GM19452 (cell line): ENCODE measurements around the gene PIGW.
"Not testable (repeated sequence)": the region's sequence is repeated elsewhere in the genome, so short reads cannot be mapped to it uniquely, and the experiment has no call there.

ENCODE experiments used
- ATAC-seq: cut with Tn5 transposase; IDR thresholded peaks from one replicate; pipeline ENCODE4 v1.9.1; 2021; ENCODE audit not compliant: unreplicated experiment

The PIGW gene

GRCh38 chr17:36507266-36507665 lies 27.5 kb upstream of the PIGW start:
- ATAC-seq, result no peak

- not testable (repeated sequence) for ATAC-seq
Observed at GRCh38 chr17:36508439-36508838, 26.3 kb upstream of the PIGW start.

- ATAC-seq, result no peak
Observed at GRCh38 chr17:36509272-36509985, 25.4 kb upstream of the PIGW start.

- no peak for ATAC-seq
Observed at GRCh38 chr17:36510636-36511035, 24.2 kb upstream of the PIGW start.

GRCh38 chr17:36511216-36511615 lies 23.6 kb upstream of the PIGW start:
- ATAC-seq, result no peak

- no peak for ATAC-seq
Observed at GRCh38 chr17:36512641-36513040, 22.1 kb upstream of the PIGW start.

- no peak for ATAC-seq
Observed at GRCh38 chr17:36514856-36515255, 19.9 kb upstream of the PIGW start.

GRCh38 chr17:36515837-36516236 lies 18.9 kb upstream of the PIGW start:
- ATAC-seq, result no peak

GRCh38 chr17:36523113-36523512 lies 11.7 kb upstream of the PIGW start:
- no peak for ATAC-seq

- no peak for ATAC-seq
Observed at GRCh38 chr17:36524428-36524876, 10.3 kb upstream of the PIGW start.

GRCh38 chr17:36525113-36525512 lies 9.7 kb upstream of the PIGW start:
- ATAC-seq, result no peak

- no peak for ATAC-seq
Observed at GRCh38 chr17:36525888-36526287, 8.9 kb upstream of the PIGW start.

GRCh38 chr17:36527621-36528250 lies 7.1 kb upstream of the PIGW start:
- no peak for ATAC-seq

- no peak for ATAC-seq
Observed at GRCh38 chr17:36529121-36529520, 5.7 kb upstream of the PIGW start.

- no peak for ATAC-seq
Observed at GRCh38 chr17:36532435-36532975, 2.3 kb upstream of the PIGW start.

GRCh38 chr17:36533935-36534839 lies 600 bp upstream of the PIGW start:
- peak; percentile 28 for ATAC-seq

GRCh38 chr17:36535669-36536081 lies 888 bp downstream of the PIGW start:
- ATAC-seq, result peak; percentile 21

- no peak for ATAC-seq
Observed at GRCh38 chr17:36540696-36541095, 5.9 kb downstream of the PIGW start.

- no peak for ATAC-seq
Observed at GRCh38 chr17:36542755-36543154, 8.0 kb downstream of the PIGW start.

GRCh38 chr17:36544044-36544306 lies 9.2 kb downstream of the PIGW start:
- ATAC-seq, result no peak

- peak; percentile 52 for ATAC-seq
Observed at GRCh38 chr17:36544307-36545076, 9.7 kb downstream of the PIGW start, which contains the start of gene GGNBP2. Gene GGNBP2, plus strand, starts transcription at chr17:36544919. Its CDS starts 806 bp downstream, at chr17:36545725.
